Hematopoietic multipotent progenitor cell treated with erythropoietin and hydrocortisone succinate and interleukin-3 and kit ligand, for 15 days (in vitro differentiated cells): ENCODE measurements around the gene PSPH.

ENCODE experiments used
- DNase-seq: peaks from one replicate; pipeline ENCODE4 v3.0.0-alpha.2; 2015; ENCODE audit warnings: low spot score

Gene PSPH

GRCh38 chr7:56003749-56004148 is 47.5 kb downstream of the PSPH start:
- no peak for DNase-seq

DNA sequence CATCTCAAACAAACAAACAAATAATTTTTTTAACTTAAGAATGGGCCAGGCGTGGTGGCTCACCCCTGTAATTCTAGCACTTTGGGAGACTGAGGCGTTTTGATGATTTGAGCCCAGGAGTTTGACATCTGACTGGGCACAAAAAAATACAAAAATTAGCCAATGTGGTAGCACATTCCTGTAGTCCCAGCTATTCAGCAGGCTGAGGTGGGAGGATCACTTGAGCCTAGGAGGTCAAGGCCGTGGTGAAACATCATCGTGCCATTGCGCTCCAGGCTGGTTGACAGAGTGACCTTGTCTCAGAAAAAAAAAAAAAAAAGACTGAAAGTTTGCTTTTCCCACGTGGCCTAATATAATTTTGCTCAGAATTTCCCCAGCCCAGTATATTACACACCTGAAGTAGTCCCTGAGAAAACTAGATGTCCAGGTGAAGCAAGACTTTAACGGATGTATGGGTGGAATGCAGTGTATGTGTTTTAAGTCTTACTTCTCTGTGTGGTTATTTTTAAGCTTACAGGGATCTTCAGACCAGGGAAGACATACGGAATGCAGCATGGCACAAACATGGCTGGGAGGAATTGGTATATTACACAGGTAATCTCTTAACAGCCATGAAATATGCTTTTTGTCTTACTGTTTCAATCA is 54.3 kb downstream of the PSPH start:
- DNase-seq, result no peak

GRCh38 chr7:55992346-55992745 is 58.9 kb downstream of the PSPH start:
- no peak for DNase-seq

DNA sequence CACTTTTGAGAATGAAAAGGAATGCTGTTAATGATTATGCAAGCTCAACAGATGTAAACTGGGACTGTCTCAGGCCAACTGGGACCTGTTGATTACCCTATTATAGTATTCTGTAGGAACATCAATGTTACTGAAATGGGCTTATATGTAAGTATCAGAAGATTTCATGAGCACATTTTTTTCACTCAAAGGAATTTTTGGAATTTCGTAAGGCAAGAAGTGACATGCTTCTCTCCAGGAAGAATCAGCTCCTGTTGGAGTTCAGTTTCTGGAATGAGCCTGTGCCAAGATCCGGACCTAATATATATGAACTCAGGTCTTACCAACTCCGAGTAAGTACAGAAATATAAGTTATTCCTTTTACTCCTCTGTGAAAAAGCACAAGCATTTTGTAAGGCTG is 67.7 kb downstream of the PSPH start:
- no peak for DNase-seq

DNA sequence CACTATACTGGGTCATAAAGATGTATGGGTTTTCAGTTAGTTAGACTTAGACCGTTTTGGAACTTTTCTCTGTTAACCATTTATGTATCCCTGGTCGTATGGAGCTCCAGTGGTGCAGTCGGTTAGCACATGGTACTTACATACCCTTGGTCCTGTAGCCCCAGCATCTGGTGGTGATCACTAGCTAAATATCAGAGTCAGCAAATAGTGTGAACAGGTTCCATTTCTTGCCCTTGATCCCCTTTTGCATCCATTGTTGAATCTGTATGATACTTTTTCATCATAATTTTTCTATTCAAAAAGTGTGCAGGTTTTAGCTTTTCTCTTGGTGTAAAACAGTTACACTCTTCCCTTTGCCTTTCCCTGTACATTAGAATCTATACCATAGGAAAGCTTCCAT is 71.0 kb downstream of the PSPH start:
- no peak for DNase-seq

- DNase-seq, result no peak
Measured at GRCh38 chr7:55977831-55978230, 73.4 kb downstream of the PSPH start.

- no peak for DNase-seq
Measured at GRCh38 chr7:55975988-55976633, 75.1 kb downstream of the PSPH start.

DNA sequence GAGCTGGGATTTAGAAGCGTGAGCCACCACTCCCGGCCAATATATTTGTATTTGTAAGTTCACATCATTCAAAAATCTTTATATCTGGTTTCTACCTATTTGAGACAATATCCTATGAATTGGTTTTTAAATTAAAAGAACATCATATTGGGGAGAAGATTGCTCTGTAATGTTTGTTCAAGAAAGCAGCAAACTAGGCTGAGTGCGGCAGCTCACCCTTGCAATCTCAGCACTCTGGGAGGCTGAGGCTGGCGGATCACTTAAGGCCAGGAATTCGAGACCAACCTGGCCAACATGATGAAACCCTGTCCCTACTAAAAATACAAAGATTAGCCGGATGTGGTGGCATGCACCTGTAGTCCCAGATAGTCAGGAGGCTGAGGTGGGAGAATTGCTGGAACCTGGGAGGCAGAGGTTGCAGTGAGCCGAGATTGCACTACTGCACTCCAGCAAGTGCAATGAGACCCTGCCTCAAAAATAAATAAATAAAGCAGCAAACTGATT is 77.4 kb downstream of the PSPH start:
- no peak for DNase-seq

DNA sequence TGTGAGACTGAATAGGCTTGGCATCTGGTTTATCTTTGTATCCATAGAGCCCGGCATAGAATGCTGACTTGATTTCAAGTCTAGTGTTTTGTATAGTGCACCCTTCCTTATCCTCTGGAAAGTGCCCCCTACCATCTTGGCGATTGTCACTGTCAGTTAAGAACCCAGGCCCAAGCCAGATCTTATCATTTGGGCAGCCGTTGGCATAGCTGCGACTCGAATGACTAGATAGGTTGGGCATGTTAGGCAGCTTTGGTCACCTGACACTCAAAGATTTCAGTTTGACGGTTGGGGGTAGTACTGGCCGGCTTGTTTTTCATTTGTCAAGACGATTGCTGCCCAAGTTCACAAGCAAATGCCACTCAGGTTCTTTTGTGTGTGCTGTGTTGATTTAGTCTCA is 80.3 kb downstream of the PSPH start:
- DNase-seq, result peak; percentile 36

DNA sequence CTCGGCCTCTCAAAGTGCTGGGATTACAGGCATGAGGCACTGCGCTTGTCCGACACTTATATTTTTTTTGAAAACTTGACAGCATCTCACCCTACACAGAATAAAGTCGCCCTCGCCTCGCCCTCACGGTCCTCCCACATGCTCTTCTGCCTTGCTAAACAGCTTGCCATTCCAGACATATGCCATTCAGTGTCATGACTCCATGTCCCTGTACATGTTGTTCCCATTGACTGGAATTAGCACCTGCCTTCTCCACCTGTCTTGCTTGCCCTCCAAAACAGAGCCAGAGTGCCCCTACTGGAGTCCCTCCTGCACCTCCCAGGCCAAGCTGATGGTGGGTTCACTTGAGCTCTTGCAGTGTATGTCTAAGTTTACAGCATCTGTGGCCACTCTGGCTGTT is 80.7 kb downstream of the PSPH start:
- no peak for DNase-seq

- no peak for DNase-seq
Measured at GRCh38 chr7:55969391-55969790, 81.9 kb downstream of the PSPH start.

- no peak for DNase-seq
Measured at GRCh38 chr7:55966851-55967250, 84.4 kb downstream of the PSPH start.

GRCh38 chr7:55965805-55966421 is 85.3 kb downstream of the PSPH start:
- no peak for DNase-seq

- DNase-seq, result peak; percentile 33
Measured at GRCh38 chr7:55965100-55965470, 86.2 kb downstream of the PSPH start.

GRCh38 chr7:55964261-55965099 is 86.8 kb downstream of the PSPH start, which contains the start of gene NIPSNAP2:
Gene NIPSNAP2 (plus strand): TSS chr7:55964585. CDS start chr7:55964610, 25 bp downstream.
- DNase-seq, result peak; percentile 57

GRCh38 chr7:55963584-55964168 is 87.6 kb downstream of the PSPH start:
- DNase-seq, result no peak

- no peak for DNase-seq
Measured at GRCh38 chr7:55962014-55962413, 89.2 kb downstream of the PSPH start.
